ENCODE measurements around the gene SMCO2.

GRCh38 chr12:27515671-27516070 lies 69.1 kb downstream of the SMCO2 start:
- TF ChIP-seq CTCF (conservative IDR thresholded peaks at IDR 0.05; ENCODE audit: low read depth, low read length): no peak
- TF ChIP-seq EZH2 (IDR thresholded peaks at IDR 0.05; ENCODE audit: low read length, unreplicated experiment): no peak
- no peak for TF ChIP-seq EZH2phosphoT487 (IDR thresholded peaks at IDR 0.05; ENCODE audit: borderline replicate concordance, low read length)
